MV-4-11 (cell line): ENCODE data around the gene NANS.
A peak's percentile ranks its signal among the peaks of the same experiment; 100 is the strongest.
"Not testable (repeated sequence)": the region's sequence is repeated elsewhere in the genome, so short reads cannot be mapped to it uniquely, and the experiment has no call there.

ENCODE experiments used
- DNase-seq: peaks from one replicate; lab custom pipeline; 2025; lab: John Stamatoyannopoulos, UW

Gene NANS

GRCh38 chr9:98078895-98079294 lies 22.4 kb downstream of the NANS start:
- DNase-seq, result no peak

DNA sequence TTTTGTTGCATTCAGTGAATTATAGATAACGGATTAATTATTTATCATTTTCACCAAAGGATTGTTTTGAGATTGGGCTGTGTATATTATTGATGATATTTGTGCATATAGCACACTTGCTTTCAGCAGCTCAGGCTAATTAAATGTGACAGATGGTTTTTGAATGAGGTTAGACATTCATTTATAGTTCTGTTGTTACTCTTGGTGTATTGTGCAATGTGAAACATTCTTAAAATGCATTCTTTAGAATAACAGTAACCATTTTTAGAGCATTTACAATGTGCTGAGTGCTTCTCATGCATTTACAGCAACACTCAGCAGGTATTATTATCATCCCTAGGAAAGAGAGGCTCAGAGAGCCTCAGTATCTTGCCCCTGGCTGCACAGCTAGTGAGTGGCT lies 23.8 kb downstream of the NANS start:
- DNase-seq, result no peak

DNA sequence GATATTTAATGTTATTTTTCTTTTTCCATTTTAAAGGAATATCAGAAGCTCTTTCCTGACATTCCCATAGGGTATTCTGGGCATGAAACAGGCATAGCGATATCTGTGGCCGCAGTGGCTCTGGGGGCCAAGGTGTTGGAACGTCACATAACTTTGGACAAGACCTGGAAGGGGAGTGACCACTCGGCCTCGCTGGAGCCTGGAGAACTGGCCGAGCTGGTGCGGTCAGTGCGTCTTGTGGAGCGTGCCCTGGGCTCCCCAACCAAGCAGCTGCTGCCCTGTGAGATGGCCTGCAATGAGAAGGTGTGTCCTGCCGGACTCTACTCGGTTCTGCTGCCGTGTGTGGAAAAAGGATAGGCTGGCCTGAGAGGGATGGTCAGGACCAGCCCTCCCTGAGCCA lies 24.2 kb downstream of the NANS start:
- no peak for DNase-seq

GRCh38 chr9:98081477-98082219 lies 25.1 kb downstream of the NANS start:
- DNase-seq, result peak; percentile 41

- peak; percentile 89 for DNase-seq
Observed at GRCh38 chr9:98083061-98083501, 26.5 kb downstream of the NANS start.

DNA sequence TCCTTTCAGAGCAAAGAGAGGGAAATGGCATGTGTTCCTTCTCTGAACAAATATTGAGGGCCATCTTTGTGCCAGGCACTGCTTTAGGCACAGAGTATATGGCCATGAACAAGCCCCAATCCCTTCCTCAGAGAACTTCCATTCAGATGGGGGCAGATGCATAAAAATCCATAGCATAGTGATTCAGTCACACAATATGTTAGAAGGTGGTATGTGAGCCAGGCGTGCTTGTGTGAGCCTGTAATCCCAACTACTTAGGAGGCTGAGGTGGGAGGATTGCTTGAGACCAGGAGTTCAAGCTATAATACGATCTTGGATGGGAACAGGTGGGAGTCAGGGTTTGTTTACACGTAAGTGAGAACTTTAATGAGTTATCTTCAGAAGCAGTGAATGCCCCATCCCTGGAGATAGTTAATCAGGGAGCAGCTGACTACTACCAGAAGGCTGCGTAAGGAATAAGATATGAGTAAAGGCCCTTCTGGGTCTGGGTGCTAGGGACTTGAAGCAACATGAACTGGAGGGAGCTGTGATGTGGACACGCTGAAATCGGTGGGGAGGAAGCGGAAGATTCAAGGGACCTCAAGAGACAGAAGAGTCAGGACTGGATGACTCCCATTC lies 27.1 kb downstream of the NANS start:
- no peak for DNase-seq

- no peak for DNase-seq
Observed at GRCh38 chr9:98084396-98084795, 27.9 kb downstream of the NANS start.

- DNase-seq, result no peak
Observed at GRCh38 chr9:98085058-98085457, 28.5 kb downstream of the NANS start.

DNA sequence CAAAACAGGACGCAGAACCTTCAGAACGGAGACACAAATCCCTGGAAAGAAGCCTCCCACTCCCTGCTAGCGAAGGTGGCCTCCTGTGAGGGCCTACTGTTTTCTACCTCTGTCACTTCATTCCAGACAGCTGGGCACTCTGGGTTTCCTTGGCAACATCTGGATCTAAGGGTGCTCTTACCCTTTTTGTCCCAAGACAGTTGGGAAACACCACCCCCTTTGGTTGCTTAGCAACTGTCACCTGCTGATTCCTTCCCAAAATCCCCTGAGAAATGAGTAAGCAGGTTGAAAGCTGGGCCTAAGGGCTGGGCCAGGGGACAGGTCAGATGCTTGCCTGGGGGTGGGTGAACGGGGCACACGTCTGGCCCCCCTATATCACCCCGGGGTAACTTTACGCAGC lies 29.4 kb downstream of the NANS start:
- DNase-seq, result no peak

DNA sequence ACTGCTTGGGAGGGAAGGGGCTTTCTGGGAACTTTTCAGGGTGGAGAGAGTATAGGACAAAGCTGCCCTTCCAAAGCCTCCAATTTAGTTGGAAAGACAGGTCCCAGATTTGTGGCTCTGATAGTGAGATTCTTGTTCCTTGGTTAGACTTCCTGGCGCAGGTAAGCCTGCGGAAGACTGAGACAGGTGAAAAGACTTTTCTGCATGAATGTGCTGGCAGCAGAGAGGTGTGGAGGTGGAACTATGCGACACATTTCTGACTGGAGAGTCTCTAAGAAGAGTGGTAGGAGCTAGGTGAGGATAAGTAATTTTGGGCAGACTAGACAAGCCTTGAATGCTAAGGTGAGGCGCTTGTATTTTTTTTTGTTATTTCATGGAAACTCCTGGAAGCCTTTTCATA lies 29.9 kb downstream of the NANS start:
- DNase-seq, result no peak

- no peak for DNase-seq
Observed at GRCh38 chr9:98087420-98088354, 31.2 kb downstream of the NANS start.

DNA sequence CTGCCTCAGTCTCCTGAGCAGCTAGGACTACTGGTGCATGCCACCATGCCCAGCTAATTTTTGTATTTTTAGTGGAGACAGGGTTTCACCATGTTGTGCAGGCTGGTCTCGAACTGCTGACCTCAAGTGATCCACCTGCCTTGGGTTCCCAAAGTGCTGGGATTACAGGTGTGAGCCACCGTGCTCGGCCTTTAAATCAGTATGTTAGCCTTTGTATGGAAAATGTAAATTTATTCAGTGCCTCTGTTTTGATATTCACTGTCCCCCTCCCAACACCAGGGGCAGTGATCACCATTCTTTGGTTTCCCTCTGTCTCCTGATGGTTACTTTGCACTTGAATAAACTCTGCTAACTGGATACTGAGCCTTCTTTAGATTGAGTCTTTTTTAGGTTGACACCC lies 34.1 kb downstream of the NANS start:
- not testable (repeated sequence) for DNase-seq

- peak; percentile 12 for DNase-seq
Observed at GRCh38 chr9:98091735-98092612, 35.4 kb downstream of the NANS start.

DNA sequence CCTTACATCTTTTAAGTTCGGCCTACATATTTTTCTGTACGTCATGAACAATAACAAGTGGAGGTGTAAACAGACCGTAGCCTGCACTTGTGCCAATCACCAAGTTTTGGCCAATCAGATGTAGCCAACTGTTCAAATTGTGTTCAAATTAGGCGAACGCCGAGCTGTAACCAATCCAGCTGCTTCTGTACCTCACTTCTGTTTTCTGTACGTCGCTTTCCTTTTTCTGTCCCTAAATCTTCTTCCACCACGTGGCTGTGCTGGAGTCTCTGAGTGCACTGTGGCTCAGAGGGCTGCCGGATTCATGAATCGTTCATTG lies 36.0 kb downstream of the NANS start:
- peak; percentile 72 for DNase-seq

- no peak for DNase-seq
Observed at GRCh38 chr9:98094316-98094715, 37.8 kb downstream of the NANS start.

GRCh38 chr9:98094851-98095250 lies 38.3 kb downstream of the NANS start:
- DNase-seq, result no peak

DNA sequence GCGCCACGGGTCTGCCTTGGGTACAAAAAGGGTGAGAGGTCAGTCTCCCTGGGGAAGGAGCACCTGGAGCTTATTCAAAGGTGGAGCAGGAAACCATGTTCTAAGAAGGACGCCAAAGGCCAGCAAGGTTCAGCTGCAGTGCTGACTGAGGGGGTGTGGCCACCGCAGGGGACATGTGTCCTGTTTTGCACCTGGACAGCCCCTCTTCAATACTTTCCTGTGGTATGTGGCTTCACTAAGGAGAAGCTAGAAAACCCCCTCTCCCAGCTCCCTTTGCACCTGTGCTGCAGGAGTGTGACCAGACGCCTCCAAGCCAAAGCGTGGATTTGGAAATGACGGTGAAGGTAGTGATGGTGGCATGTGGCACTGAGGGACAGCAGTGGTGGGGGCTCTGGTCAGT lies 38.9 kb downstream of the NANS start:
- no peak for DNase-seq

DNA sequence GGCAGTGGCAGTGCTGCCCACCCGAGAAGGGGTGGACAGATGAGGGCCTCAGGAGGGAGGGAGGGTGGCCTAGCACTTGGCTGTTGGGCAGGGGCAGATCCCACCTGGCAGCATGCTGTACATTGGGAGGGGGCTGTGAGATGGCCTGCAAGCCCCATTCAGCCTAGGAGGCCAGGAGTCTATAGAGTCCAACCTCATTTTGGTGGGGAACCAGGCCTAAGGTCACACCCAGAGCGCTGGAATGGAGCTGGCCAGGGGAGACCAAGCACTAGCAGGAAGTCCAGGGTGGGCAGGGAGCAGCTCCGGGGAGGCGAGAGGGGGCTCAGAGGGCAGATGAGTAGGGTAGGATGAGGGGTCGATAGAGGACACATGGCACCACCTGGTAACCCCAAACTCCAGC lies 39.6 kb downstream of the NANS start:
- no peak for DNase-seq

GRCh38 chr9:98097836-98098235 lies 41.3 kb downstream of the NANS start:
- no peak for DNase-seq

DNA sequence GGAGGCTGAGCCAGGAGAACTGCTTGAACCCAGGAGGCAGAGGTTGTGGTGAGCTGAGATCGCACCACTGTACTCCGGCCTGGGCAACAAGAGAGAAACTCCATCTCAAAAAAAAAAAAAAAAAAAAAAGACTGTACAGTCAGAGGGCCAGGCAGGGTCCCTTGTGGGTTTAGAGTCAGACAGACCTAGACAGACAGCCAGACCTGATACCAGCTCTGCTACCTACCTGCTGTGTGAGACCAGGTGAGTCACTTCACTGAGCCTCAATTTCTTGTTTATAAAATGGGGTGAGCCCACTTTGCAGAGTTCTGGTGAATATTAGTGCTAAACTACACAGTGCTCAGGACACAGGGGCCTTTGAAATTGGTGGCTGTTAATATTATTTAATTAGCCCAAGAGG lies 42.8 kb downstream of the NANS start:
- DNase-seq, result no peak

DNA sequence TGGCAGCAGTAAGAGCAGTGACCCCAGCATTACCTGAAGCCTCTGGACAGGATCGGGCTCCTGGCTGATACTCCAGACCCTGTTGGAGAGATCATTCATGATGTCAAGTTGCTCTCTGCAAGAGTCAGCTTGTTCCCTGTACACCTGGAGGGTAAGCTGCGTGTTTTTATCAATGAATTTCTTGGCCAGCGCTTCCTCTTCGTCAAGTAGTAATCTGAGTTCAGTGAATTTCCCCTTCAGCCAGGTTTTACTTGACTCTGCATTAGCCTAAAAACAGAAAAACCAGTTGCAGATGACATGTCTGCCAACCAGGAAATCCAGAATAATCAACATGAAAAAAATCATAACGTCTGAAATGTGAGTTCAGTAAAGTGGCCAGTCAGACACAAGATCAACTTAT lies 43.4 kb downstream of the NANS start:
- DNase-seq, result no peak

DNA sequence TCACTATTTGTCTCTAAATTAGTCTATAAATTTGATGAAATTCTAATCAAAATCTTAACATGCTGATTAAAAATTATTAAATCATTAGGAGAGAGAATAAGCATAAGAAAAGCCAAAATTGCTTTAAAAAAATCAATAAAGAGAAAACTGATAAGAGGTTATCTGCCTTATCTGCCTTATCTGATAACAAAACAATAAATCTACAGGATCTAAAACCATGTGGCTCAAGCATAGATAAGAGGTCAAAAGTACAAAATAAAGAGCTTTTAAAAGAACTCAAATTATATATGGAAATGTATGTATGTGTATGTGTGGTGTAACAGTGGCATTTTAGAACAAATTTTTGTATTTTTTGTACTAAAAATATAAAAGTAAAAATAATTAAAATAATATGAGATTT lies 43.9 kb downstream of the NANS start:
- DNase-seq, result no peak
